Measurements from ENCODE around the gene LSM12. TPM values are rescaled to one million over a fixed set of nuclear protein-coding genes. Genes with fewer than 3 reads are reported as not detected.

The LSM12 gene
- total and polyA plus RNA-seq, 7 donors = 39.6 to 65.9 (median 47.9) TPM

GRCh38 chr17:44070455-44071197 is 4.2 kb upstream of the LSM12 start, which contains the start of gene G6PC3:
TSS of gene G6PC3 (plus strand) at chr17:44070735. CDS start at chr17:44070966, 231 bp downstream.
- DNase-seq (peak; percentile 96 to 97), ATAC-seq (peak; percentile 88 to 92 (median 90))
- 0% methylated on average over 40 to 53 of the region's 53 CpGs for WGBS, 3 donors
- Histone ChIP-seq H3K27ac (peak within 1 kb of the TSS; percentile 90), H3K4me3 (peak within 1 kb of the TSS; percentile 87), H3K4me1 (peaks cover 27% of the 10 kb centered on the region), H3K36me3 (ENCODE audit: insufficient read depth in 1 of 2, low read depth in 1 of 2) (peaks cover 0 to 16% of the 10 kb centered on the region in 2 donors), H3K27me3 (ENCODE audit: insufficient read depth in 3 of 3, low read length in 2 of 3) (no peaks in the 10 kb centered on the region), H3K9me3 (no peaks in the 10 kb centered on the region)
- no peak for TF ChIP-seq CTCF (IDR thresholded peaks at IDR 0.05)
- intact Hi-C loops (cut with DNase I) = loop anchor here (2.0 to 5.0 kb wide), 3 partner anchors 24 to 42 kb away; no protein-coding TSS in a partner anchor

- 25 to 31% (median 26%) methylated on average over 7 of the region's 7 CpGs for WGBS, 3 donors
- H3K36me3 ChIP-seq (ENCODE audit: insufficient read depth in 1 of 2, low read depth in 1 of 2) = peaks cover 0 to 10% of the 10 kb centered on the region in 2 donors
- intact Hi-C loops (cut with DNase I) = loop anchor here (2.0 to 5.0 kb wide), 3 partner anchors 25 to 42 kb away; no protein-coding TSS in a partner anchor
- H3K27me3 ChIP-seq (ENCODE audit: insufficient read depth in 3 of 3, low read length in 2 of 3) = no peaks in the 10 kb centered on the region
- TF ChIP-seq CTCF (IDR thresholded peaks at IDR 0.05) = no peak
- DNase-seq (no peak), ATAC-seq (peak in 1 of 4 donors; percentile 9)
- peak overlapping the region; percentile 87 for H3K4me3 ChIP-seq
- H3K4me1 ChIP-seq = peaks cover 33% of the 10 kb centered on the region
- no peaks in the 10 kb centered on the region for H3K9me3 ChIP-seq
- H3K27ac ChIP-seq = peak overlapping the region; percentile 90
These were observed 3.5 kb upstream of the LSM12 start for GRCh38 chr17:44069974-44070454.

DNA sequence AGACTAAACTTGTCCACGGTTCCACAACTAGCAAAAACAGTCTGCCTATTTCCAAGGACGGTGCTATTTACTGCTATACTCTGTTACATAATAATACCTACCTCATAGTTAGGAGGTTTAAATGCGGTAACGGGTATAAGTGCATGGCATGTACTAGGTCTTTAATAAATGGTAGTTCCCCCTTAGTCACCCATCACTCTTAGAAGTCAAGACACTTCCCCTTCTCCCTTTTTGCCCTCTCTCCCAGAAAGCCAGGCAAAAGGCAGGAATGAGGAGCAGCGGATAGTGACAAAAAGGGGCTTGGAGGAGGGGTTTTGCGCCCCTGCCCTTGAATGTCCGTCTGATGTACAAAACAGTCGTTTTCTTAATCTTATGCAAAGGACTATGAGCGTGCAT is 1.1 kb upstream of the LSM12 start:
- WGBS, 3 donors = 85 to 93% (median 85%) methylated on average over 9 of the region's 9 CpGs
- Histone ChIP-seq H3K9me3 (no peaks in the 10 kb centered on the region), H3K4me3 (no peak overlapping the region), H3K27me3 (ENCODE audit: insufficient read depth in 3 of 3, low read length in 2 of 3) (no peaks in the 10 kb centered on the region), H3K36me3 (ENCODE audit: insufficient read depth in 1 of 2, low read depth in 1 of 2) (peaks cover 3 to 12% of the 10 kb centered on the region in 2 donors), H3K27ac (no peak overlapping the region), H3K4me1 (peaks cover 43% of the 10 kb centered on the region)
- no peak for DNase-seq
- intact Hi-C loops (cut with DNase I) = no loop called here
- TF ChIP-seq CTCF (IDR thresholded peaks at IDR 0.05) = no peak
- ATAC-seq = no peak

GRCh38 chr17:44065668-44066203 is 735 bp downstream of the LSM12 start:
- peaks cover 31% of the 10 kb centered on the region for H3K4me1 ChIP-seq
- no peak for TF ChIP-seq CTCF (IDR thresholded peaks at IDR 0.05)
- intact Hi-C loops (cut with DNase I) = no loop called here
- WGBS, 3 donors = 0 to 4% (median 2%) methylated on average over 9 of the region's 9 CpGs
- no peak for ATAC-seq
- peaks cover 8 to 30% of the 10 kb centered on the region in 2 donors for H3K36me3 ChIP-seq (ENCODE audit: insufficient read depth in 1 of 2, low read depth in 1 of 2)
- H3K9me3 ChIP-seq = no peaks in the 10 kb centered on the region
- DNase-seq = no peak
- peak overlapping the region; percentile 79 for H3K4me3 ChIP-seq
- peak overlapping the region; percentile 90 for H3K27ac ChIP-seq
- no peaks in the 10 kb centered on the region for H3K27me3 ChIP-seq (ENCODE audit: insufficient read depth in 3 of 3, low read length in 2 of 3)

Measured in psoas muscle (tissue), 8 donors.